GM19452 (cell line): ENCODE results near the gene GMPPA.
A peak's percentile ranks its signal among the peaks of the same experiment; 100 is the strongest.

Experiments used
- ATAC-seq: cut with Tn5 transposase; IDR thresholded peaks from one replicate; pipeline ENCODE4 v1.9.1; 2021; ENCODE audit not compliant: unreplicated experiment

The GMPPA gene

DNA sequence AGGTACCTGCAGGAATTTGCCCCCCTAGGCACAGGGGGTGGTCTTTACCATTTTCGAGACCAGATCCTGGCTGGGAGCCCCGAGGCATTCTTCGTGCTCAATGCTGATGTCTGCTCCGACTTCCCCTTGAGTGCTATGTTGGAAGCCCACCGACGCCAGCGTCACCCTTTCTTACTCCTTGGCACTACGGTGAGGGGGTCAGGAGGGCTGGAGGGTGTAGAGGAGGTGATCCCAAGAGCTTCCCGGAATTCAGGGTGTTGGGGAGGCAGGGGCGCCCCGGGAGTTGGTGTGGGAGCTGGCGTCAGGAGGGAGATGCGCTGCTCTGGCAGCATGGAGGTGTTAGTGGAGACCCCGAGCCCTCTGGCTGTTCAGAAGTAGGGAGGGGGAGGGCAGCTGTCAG, 3.2 kb downstream of the GMPPA start:
- ATAC-seq = no peak

DNA sequence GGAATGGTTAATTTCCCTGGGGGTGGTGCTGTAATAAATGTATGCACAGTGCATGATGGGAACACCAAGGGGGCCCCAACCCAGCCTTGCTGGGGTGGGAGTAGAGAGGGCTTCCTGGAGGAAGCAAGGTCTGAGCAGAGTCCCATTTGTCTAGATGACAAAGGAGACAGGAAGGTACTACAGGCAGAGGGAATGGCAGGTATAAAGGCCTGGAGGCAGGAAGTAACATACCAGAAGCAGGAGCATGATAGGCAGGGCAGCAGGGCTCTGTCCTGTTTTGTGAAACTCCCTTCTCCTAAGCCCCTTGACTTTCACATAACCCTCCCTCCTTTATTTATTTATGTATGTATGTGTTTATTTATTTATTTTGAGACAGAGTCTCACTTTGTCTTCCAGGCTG, 3.9 kb downstream of the GMPPA start:
- ATAC-seq = no peak

DNA sequence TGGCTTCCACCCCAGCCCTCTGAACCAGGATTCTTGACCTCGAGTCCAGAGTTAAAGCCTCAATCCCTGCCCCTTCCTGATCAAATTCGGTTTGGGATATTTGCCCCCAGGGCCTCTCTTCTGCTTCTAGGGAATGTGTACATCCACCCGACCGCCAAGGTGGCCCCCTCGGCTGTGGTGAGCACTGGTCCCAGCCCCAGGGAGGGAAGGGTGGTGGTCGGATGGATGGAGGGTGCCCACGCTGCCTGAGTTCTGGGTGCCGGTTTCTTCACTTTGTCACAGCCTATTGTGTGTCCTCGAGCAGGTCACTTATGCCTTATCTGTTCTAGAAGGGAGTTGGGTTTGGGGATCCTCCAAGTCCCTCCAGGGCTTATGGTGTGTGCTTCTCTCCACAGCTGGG, 6.9 kb downstream of the GMPPA start:
- no peak for ATAC-seq

DNA sequence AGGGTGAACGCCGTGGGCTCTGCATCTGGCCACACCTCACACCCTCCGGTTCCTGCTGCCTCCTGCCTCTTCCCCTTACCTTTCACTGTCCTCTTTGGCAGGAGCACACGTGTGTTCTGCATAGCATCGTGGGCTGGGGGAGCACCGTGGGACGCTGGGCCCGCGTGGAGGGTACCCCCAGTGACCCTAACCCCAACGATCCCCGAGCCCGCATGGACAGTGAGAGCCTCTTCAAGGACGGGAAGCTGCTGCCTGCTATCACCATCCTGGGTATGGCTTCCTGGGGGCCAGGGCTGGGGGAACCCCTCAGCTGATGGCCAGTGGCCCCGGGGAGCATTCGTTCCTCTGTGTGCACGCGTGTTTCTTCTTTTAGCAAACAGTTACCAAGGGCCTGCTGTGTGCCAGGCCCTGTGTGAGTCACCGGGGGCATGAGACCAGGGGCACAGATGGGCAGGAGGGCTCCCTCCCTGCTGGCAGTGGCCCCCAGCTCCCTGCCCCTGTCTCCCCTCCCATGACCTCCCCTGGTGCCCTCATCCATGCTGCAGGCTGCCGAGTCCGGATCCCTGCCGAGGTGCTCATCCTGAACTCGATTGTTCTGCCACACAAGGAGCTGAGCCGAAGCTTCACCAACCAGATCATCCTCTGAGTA, 7.6 kb downstream of the GMPPA start:
- no peak for ATAC-seq

DNA sequence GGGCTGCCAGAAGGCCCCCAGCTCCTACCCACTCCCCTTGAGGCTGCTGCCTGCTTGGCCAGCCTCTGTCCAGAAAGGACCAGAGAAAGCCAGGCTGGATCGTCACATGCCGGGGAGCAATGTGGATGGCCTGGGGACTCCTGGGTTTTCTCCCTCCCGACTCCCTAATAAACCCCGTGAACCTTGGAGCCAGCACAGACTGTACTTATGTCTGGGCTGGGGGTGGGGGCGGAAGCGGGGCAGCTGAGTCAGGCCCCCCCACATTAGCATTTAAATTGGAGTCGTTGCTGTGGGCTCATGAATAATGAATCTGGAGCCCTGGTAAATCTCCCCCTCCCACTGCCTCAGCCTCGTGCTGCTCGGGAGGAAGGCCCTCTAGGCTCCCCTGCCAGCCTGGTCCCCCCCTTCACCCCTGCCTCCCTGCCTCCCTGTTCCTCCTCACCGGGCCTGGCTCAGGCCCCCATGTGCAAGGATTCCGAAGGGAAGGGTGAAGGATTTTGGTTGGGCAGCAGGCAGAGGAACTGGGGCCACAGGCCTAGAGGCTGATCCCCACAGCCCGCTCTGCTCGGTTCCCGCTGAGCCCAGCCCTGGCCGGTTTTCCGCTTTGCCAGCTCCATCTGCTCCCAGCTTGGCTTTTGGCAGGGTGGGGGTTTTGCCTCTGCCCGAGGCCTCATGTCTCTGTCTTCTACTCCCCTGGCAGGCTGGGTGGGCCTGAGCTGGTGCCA, 8.3 kb downstream of the GMPPA start:
- ATAC-seq = no peak

DNA sequence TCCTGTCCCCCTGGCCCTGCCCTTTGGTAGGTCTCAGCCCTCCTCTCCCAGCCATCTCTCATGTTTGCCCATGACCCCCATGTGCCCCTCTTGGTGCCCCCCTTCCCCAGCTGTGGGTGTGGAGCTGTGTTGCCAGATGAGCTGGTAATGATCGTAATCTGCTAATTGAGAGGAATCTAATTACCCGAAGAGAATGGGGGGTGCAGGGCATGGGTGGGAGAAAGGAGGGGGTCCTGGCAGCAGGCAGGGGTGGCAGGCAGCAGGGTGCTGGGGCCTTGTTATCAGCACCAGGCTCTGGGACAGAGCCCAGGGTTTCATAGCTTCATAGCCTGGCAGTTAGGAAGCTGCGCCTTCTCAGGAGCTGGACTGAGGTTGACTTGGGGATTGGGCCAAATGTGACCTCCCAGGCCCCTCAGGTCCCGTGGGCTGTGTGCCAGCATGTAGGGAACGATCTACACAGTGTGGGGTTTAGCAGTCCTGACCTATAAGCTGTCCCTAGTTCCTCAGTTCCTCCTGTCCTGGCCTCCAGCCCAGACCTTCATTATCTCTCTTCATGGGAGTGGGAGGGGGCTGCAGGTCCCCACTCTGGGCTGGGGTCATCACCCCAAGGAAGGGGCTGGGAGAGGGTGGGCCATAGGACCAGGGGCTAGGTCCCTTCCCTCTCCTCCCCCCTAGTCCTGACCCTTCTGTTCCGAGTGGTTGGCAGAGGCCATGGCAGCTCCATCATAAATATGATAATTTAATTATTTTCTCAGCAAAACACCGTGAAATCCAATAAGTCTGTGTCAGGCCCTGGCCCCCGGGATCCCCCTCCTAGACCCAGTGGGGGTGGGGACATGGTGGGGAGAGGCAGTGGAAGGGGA, 9.1 kb downstream of the GMPPA start:
- ATAC-seq = no peak

DNA sequence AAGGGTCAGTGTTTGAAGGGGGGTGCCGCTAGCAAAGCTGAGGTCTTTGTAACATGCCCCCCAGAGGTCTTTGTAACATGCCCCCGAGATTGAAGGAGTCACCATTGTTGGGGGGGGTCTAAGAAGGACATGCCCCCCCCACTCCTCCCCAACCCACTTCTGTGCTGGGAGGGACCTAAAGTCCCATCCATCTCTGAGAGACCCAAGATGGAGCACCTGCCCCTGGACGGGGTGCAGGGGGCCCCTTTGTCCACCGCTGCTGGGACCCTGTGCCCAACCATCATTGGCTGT, 9.7 kb downstream of the GMPPA start:
- ATAC-seq = no peak

DNA sequence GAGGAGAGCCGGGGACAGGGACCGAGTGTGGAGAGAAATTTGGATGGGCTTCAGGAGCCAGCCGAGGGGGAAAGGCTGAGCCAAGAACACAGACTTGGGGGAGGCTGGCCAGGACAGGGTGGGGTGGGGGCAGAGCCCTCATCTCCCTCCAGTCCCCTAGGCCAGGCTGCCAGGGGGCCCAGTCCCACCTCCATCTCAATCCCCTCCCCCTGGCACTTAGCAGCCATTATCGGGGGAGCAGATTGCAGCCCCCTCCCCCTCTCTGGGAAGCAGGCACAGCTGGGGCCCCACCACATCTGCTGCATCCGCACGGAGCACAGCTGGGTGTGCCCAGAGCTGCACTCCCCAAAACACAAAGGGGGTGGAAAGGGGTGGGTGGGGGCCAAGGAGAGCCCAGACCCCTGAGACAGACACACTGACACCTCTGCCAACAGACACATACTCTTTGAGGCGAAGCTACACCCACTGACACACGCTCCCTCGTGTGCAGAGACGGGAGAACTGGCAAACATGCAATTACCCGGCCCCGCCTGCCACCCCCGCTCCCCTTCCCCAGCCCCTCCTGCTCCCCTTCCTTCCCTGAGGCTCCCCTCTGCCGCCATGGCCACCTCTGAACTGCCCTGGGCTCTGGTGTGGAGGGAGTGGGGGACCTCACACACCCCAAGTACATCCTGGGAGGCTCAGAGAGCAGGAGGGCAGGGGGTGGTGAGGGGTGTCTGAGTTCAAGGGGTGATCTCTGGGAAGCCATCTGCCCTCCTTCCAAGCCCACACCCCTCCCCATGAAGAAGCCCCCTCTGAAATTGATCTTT, 10.5 kb downstream of the GMPPA start:
- peak; percentile 30 for ATAC-seq

DNA sequence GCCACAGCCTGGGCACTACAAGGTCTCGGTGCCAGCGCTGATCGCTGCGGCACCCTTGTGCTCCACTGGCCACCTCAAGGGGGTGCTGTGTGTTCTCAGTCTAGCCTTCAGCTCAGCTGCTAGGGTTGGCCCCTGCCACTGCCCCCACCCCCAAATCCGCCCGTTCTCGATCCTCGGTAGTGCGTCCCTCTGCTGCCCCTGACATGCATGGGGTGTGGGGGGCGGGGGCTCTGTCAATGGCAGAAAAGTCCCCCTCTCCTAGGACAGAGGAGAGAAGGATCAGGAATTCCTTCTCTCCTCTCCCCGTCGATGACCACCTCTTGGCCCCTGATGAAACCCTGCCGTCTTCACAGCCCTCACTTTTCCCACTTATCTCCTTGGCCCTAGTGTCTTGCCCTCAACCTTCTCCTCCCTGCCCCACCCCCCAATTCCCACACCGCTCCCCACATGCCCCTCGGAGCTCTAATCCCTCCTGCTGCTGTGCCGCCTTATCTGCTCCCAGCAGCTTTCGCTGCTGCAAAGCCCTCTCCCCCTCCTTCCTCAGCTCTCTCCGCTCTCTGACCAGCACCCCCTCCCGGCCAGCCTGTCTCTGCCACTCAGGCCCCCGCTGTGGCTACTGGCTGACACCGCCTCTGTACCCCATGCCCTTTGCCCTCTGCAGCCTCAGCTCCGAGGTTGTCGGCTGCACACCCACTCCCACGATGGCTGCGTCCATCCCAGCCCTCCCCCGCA, 11.3 kb downstream of the GMPPA start:
- peak; percentile 65 for ATAC-seq

DNA sequence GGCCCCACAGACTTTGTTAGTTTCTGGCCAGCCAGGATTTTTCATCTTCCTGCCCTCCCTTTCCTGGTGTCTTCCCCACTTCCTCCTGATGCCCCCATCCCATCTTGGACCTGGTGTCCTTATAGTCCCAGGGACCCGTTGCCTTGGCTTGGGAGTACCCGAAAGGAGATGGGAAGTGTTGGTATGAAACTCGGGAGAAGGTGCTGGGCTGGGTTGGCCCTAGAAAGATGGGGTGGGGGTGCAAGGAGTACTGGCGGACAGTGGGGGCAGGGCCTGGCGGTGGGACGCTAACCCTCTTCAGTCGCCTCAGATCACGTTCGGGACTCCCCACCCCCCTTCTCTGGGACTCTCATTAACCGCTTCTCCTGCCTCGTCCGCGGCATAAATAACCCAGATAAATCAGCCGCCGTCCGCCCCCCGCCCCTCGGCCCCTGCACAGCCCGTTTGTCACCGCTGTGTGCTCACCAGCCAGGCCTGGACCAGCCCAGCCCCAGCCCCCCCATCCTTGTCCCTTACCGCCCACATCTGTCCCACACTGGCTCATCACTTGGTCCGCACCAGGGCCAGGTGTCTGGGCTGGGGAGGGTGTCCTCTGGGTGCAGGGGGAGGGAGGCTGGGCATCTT, 11.9 kb downstream of the GMPPA start:
- no peak for ATAC-seq

DNA sequence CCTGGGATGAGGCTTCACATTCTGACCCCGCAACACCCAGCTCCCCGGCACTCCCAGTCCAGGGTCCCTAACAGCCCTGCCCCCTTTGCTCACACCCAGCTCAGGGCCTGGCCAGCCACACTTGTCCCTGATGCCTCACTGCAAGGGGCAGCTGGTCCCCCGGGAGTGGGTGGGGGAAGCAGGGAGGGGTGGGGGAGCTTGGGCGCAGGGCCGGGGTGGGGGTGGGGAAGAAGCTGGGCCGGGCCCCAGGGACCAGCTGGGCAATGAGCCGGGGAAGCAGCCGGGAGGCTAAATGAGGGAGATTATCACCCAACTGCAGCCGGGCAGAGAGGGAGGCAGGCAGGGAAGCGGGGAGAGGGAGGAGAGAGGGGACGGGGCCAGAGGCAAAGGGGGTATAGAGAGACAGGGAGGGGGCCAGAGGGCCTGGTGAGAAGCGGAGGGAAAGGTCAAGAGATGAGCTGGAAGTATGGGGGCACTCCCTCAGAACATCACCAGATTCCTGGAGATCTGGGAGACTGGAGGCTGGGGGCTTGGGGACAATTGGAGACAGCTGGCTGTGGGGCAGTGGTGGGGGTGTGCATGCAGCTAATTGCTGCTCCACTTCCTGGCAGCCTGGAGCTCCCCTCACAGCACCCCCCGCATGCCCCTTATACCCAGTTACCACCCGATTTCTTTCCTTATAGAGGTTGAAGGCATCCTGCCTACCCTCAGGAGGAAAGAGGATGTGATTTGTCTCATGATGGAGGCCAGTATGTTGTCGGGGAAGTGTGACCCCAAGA, 13.0 kb downstream of the GMPPA start:
- no peak for ATAC-seq

DNA sequence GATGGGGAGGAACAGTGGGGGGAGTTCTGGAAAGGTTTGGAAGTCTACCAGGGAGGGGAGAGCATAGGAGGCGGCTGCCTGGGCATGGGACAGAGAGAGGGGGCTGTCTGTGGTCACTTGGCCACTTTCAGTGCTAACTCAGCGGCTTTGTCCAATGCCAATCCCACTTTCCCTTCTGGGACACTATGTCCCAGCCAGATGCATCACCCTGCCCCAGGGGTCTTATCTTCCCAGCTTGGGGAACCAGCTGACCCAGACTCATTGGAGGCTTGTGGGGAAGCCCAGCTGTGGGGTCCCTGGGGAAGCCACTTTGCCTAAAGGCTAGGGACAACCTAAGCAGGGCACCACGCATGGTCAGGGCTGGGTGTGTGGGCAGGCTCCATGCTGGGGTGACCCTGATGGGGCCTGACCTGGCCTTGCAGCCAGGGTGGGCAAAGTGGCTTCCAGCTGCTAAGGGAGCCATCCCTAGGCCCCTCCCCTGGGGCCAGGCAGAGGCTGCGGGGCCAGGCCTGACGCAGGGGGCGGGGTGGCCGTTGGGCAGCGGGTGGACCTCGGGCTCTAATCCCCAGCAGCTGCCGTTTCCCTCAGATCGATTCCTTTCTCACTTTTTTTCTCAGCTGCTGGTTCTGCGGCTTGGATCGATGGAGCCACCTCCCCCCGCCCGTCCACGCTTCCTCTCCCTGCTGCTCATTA, 14.0 kb downstream of the GMPPA start:
- ATAC-seq = no peak

DNA sequence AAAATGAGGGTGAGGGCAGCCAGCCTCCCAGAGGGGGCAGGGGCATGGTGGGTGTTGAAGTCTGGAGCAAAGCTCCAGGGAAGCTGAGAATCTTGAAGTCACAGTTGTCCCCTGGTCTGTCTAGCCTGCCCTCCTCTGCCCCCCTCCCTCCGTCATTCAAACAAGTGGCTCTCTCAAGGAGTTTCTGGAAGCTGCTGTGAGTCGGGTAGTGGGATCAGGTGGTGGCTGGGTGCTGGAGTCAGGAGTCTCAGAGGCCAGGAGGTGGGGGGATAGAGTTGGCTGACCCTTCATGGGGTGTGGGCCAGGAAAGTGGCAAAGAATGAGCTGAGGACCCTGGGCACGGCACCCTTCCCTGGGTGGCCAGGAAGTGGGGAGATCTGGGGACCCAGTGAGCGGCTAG, 15.1 kb downstream of the GMPPA start:
- no peak for ATAC-seq

DNA sequence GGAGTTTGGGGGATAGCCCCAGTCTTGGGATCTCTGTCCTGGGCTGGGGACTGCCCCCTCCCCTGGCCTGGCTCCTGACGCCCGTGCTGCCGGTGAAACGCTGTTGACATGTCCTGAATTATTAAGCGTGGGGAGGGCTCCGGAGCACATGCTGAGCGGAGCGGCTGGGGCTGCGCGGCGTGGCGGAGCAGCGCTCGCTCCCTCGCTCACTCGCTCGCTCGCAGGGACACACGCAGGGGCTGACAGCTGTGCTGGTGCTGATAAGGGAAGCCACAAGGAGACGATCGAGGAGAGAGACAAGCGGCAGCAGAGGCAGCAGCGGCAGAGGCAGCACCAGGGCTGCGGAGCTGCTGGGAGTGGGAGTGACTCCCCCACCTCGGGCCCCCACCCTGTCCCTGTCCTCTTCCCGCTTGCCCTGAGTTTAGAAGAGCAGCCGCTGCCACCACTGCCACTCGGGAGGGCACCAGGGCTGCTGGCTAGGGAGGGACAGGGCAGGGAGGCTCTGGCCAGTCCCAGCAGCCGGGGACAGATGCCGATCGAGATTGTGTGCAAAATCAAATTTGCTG, 15.6 kb downstream of the GMPPA start, which contains the start of gene ASIC4:
TSS of gene ASIC4 (plus strand) at position 287 of the 566 bp plus-strand sequence. CDS start at position 530, 243 bp downstream.
- ATAC-seq = no peak

DNA sequence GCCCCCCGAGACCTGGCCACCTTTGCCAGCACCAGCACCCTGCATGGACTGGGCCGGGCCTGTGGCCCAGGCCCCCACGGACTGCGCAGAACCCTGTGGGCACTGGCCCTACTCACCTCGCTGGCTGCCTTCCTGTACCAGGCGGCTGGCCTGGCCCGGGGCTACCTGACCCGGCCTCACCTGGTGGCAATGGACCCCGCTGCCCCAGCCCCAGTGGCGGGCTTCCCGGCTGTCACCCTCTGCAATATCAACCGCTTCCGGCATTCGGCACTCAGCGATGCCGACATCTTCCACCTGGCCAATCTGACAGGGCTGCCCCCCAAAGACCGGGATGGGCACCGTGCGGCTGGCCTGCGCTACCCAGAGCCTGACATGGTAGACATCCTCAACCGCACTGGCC, 16.1 kb downstream of the GMPPA start:
- no peak for ATAC-seq

DNA sequence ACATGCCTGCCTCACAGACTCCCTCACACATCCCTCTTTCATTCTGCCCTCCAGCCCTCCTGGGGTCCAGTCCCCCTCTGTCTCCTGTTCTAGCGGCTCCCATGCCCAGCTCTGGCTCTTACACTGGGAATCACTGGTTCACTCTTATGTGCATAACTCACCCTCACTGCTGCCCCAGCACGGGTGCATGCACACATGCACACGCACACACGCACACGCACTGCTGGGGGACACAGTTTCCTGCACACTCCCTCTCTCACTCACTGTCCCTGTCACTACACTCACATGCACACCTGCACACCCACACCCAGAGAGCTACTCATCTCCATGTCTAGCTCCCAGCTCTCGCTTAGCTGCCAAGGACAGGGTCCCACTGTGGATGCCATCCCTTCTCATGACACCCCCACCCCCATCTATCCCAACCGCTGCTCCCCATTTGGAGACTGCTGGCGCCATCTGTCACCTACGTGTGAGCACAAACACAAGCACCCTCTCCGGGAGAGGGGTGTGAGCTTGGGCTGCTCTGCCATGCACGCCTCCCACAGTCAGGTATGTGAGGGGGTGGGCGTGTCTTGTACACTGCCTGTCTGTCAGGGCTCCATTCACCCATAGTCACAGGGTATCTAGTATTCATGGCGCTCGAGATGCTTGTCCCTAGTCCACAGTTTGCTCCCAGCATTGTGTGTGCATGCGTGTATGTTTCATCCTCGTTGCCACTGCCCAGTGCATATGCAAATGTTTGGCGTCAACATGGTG, 17.4 kb downstream of the GMPPA start:
- ATAC-seq = no peak

DNA sequence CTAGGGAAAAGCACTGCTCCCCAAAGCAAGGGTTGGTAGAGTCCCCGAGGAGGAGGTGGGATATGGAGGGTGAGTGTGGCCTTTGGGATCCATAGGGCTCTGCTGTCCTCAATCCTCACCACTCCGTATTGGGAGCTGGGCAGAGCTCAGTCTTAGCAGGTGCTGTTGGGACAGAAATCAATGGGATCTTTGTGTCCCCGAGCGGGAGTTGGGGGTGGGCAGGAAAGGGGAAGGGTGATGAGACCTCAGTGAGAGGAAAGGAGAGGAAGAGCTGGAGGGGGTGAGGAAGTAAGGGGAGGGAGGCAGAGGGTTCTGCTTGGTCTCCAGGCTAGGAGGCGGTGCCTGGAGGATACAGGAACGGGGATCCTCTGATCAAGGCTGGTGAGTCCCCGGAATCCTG, 18.2 kb downstream of the GMPPA start:
- no peak for ATAC-seq
